Mammary epithelial cell (primary cell): ENCODE data around the gene CD82.

Experiments used
- CTCF ChIP-seq, 2 donors: IDR thresholded peaks in 1 of 2; conservative IDR thresholded peaks in 1 of 2; 2 replicates each; pipeline ENCODE4 v1.5.1; 2011 to 2012; ENCODE audit warnings: inconsistent platforms in 2 of 2, low read length in 2 of 2, mild to moderate bottlenecking in 2 of 2, control low read depth in 1 of 2, low read depth in 1 of 2; ENCODE audit not compliant: insufficient read depth in 1 of 2; ENCODE audit errors: extremely low read depth in 1 of 2
- EZH2 ChIP-seq: IDR thresholded peaks from 2 replicates; pipeline ENCODE4 v1.6.1; 2012; ENCODE audit warnings: low read length, inconsistent platforms, borderline replicate concordance

GRCh38 chr11:44564670-44565210 is 723 bp upstream of the CD82 start:
- TF ChIP-seq CTCF (conservative IDR thresholded peaks at IDR 0.05 in 1 of 2, IDR thresholded peaks at IDR 0.05 in 1 of 2; ENCODE audit: extremely low read depth in 1 of 2, insufficient read depth in 1 of 2, low read depth in 1 of 2, low read length in 2 of 2) (no peak), EZH2 (no peak)
